GM19023 (cell line): ENCODE data around the gene ZNRF3.
"Not testable (repeated sequence)": the region's sequence is repeated elsewhere in the genome, so short reads cannot be mapped to it uniquely, and the experiment has no call there.

Experiments
- ATAC-seq: cut with Tn5 transposase; IDR thresholded peaks from one replicate; pipeline ENCODE4 v1.9.1; 2021; ENCODE audit warnings: mild to moderate bottlenecking, moderate library complexity; ENCODE audit not compliant: unreplicated experiment

Gene ZNRF3

DNA sequence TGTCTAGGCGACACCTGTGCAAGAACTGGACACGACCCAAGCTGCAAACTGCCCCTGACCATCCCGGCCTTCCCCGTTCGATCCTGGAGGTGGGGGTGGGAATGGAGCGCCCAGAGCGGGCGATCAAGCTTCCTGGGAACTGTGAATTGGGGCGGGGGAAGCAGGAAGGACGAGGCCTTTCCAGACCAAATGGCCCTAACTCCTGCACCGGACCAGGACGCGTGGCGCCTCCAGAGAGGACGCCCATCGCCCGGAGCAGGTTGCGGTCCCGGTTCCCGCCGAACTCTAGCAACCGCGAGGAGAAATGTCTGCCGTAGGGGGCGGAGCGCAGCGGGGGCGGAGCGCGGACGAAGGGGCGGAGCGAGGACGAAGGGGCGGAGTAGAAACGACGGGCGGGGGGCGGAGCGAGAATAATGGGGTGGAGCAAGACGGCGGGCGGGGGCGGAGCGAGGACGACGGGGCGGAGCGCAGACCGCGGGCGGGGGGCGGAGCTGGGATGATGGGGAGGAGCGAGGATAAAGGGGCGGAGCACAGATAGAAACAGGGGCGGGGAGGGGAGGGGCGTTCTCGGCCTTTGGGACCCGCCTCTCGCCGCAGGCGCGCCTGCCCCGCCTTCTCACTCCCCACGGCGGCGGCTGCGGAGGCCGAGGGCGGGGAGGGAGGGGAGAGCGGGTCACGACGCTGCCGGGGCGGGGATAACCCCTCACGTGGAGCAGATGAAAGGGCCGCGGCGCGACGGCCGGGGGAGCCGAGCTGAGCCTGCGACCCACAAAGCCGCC lies at the start of gene ZNRF3:
TSS of gene ZNRF3 (plus strand) at position 695 of the 779 bp plus-strand sequence. CDS start 195 bp downstream, outside the sequence.
- ATAC-seq = peak; percentile 60

DNA sequence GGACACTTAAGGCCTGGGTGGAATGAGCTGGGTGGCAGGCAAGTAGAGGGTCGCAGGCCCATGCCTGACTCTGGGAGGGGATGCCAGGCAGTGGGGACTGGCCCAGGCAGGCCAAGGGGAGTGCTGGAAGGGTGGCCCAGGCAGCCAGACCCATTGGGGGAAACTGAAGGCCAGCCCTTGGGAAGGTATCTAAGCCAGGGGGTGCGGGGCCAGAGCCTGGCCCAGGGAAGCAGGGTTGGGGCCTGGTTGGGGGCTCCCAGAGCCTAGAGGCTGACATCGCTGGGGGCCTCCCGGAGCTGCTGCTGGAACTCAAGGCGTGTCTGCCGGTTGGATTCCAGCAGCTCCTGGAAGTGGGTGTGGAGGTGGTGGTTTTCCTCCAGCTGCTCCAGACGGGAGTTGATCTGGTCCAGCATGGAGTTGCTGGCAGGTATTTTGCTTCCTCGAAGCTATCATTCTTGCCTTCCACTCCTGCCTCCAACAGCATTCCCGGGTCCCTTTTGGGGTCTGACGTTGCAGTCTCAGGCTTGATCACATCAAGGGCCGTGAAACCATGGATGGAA lies 47.7 kb upstream of the ZNRF3 start:
- ATAC-seq = no peak

DNA sequence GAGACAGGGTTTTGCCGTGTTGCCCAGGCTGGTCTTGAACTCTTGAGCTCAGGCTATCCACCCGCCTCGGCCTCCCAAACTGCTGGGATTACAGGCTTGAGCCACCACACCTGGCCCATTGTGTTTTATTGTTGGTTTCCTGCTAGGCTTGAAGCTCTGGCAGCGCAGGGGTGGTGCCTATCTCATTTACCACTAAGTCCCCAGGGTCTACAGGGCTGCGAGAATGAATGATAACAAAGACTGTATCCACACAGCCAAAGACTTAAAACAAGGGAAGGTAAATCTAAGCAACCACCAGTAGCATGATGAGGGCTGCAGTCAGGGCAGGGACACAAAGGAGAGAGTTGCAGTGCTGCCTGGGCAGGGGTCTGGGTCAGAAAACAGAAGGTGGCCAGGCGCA lies 45.7 kb upstream of the ZNRF3 start:
- no peak for ATAC-seq

DNA sequence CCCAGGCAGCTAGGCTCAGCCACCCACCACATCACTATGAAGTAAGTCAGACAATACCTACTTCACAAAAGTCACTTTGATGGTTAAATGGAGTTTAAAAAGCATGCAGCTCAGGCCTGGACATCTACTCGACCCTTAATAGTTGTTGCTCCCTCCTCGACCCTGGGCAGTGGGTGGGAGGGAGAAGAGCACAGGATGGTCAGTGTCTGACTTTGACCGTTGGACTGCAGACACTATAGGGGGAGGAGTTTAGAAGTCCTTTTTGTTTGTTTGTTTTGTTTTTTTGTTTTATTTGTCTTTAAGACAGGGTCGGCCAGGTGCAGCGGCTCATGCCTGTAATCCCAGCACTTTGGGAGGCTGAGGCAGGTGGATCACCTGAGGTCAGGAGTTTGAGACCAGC lies 44.4 kb upstream of the ZNRF3 start:
- ATAC-seq = no peak

DNA sequence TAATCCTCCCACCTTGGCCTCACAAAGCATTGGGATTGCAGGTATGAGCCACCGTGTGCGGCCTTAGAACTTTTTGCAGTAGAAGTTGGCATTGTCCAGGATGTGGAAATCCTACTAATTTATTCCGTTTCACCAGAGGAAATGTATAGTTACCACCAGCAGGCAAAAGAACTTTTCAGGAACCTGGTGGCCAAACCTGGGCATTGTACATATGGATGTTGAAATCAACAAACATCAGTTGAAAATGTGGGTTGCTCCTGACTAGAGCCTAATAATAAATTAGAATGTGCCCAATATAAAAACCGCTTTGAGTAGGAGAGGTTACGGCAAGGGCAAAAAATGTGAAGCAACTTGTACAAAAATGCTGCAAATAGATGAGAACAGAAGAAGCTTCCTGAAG lies 42.3 kb upstream of the ZNRF3 start:
- no peak for ATAC-seq

DNA sequence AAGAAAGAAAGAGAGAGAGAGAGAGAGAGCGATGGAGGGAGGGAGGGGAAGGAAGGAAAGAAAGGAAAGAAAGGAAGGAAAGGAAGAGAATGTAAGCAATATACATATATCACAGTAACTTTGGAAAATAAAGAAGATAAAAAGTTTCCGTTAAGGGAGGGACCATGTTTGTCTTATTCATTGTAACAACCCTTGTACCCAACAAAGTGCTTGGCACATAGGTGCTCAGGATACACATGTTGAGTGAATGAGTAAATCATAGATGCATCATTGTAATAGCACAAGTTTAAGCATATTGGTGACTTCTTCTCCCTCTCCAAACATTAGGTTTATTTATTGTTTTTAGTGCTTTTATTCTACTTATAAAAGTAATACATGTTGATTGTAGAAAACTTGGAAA lies 39.7 kb upstream of the ZNRF3 start:
- ATAC-seq = no peak

DNA sequence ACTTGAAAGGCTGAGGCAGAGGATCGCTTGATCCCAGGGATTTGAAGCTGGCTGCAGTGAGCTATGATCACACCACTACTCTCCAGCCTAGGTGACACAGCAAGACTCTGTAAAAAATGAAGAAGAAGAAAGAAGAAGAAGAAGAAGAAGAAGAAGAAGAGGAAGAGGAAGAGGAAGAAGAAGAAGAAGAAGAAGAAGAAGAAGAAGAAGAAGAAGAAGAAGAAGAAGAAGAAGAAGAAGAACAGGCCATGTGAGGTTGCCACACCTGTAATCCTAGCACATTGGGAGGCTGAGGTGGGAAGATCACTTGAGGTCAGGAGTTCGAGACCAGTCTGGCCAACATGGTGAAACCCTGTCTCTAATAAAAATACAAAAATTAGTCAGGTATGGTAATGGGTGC lies 39.1 kb upstream of the ZNRF3 start:
- ATAC-seq = not testable (repeated sequence)

DNA sequence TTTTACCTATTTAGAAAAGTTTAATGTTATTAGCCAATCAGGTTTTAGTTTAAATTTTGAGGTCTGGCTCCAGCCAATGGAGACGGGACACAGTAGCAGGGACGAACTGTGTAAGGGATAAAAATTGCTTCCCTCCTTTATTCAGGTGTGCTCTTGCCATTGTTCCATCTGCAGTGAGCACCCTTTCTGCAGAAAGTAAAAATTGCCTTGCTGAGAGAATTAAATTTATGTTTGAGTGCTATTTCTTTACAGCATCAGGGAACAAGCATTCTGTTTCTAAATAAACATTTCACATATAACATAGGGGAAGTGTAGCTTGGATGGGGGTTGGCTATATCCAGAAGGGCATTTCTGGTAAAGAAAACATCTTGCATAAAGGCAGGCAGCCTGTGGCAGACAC lies 36.4 kb upstream of the ZNRF3 start:
- ATAC-seq = no peak

DNA sequence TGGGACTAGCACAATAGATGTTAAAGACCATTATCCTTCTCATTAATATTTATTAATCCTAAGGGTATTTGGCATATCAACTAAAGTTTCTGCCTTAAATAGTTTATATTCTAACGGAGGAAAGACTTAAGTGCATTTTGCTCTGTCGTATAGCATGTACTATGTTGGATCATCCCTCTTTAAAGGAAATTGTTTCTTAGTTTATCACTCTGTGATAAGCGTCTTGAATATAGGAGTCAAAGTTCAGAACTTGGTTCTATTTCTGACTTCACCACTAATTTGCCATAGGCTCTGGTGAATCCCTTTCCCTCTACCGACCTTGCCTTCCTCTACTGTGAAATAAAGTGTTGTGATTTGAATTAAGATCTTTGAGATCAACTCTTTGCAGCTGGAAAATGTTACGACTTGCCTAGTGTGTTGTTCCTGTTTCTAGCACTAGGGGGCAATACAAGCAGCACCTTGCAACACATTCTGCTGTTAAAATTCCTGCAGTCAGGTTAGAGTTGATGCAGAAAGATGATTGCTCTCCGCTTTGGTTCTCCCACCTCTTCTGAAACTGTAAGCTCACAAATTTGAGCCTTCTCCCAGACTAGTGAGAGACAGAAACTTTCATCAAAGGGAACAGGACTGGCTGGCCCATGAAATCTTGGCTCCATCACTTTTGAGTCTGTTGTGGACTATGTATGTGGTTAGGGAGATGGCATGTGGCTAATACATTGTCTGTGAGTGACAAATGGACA lies 27.8 kb upstream of the ZNRF3 start:
- no peak for ATAC-seq

DNA sequence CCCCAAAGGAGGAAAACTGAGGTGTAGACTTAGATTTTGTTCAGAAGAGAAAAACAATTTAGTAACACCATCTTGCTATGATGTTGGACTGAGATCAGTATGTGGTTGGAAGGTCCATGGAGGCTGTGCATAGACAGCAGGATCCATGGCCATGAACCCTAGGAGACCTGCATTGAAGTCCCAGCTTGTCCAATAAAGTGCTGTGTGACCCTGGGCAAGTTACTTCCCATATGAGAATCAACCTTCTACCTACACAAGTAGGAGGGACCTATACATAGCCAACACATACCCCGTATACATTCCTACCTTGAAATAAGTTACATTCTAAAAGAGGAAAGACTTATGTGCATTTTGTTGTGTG lies 27.3 kb upstream of the ZNRF3 start:
- no peak for ATAC-seq

DNA sequence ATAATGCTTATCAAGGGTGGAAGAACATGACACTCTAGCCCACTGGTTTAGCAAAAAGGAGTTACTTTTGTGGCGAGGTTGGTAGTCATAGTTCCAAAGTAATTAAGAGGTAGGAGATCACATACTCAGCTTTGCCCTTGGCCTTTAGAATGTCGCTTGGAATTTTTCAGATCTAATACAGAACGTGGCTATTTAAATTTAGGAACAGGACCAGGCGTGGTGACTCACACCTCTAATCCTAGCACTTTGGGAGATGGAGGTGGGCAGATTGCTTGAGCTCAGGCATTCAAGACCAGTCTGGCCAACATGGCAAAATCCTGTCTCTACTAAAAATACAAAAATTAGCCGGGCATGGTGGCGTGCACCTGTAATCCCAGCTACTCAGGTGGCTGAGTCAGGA lies 26.1 kb upstream of the ZNRF3 start:
- ATAC-seq = no peak

DNA sequence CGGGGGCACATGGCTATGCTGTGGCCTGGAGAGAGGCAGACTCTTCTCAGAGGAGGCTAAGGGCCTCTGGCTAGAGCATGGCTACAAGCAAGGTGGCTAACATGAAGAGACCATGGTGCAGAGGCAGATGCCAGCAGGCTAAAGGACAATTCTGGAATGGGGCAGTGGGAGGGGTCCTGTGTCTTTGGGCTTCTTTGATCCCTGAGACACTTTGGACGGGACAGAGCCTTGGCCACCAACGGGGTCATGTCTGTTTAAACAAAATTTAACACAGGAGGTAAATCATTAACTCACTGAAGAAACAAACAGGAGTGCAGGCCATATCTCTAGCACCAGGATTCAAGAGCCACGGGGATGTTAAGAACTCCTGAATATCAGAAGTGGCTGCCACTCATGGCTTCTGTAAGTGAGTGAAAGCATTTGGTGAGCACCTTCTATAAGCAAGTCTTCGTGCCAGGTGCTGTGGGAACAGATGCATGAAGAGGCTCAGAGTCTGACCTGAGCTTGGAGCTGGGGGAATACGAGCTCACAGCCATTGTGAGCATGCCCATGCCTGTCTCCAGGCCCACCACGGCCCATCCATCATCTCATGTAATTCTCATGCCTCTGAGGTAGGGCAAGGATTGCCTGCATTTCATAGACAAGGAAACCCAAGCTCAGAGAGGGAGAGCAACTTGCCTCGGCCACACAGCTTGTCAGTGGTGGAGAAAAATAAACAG lies 18.3 kb upstream of the ZNRF3 start:
- ATAC-seq = no peak

DNA sequence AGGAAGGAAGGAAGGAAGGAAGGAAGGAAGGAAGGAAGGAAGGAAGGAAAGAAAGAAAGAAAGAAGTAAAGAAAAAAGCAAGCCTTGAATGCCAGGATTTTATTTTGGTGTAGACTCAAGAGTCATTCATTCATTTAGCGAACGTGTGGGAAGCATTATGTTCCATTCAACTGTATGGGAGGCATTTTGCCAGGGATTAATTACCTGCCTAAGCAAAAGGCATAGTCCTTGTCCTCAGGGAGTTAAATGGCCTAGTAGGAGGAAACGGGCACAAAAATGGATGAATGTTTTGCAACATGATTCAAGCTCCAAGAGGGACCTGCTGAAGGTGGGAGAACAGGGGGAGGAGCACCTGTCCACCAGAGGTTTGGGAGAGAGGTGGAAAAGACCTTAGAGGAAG lies 16.2 kb upstream of the ZNRF3 start:
- no peak for ATAC-seq

DNA sequence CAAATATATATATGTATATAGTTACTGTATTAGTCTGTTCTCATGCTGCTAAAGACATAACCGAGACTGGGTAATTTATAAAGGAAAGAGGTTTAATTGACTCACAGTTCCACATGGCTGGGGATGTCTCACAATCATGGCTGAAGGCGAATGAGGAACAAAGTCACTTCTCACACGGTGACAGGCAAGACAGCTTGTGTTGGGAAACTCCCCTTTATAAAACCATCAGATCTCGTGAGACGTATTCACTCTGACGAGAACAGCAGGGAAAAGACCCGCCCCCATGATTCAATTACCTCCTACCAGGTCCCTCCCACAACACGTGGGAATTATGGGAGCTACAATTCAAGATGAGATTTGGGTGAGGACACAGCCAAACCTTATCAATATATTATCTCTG lies 15.0 kb upstream of the ZNRF3 start:
- ATAC-seq = not testable (repeated sequence)

DNA sequence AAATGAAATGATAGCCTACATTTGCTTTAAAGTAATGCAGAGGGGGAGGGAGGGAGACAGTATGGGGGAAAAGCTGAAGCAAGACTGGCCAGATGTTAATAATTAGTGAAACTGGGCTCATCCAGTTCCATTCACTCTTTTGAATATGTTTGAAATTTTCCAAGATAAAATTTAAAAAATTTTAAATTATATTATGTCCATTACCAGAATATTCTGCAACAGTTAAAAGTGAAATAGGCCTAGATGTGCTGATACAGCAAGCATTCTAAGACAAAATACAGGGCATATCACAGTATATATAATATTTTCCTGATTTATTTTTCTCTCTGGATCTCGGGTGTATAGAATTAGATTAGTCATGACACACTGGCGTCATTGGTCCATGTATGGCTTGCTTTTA lies 13.6 kb upstream of the ZNRF3 start:
- ATAC-seq = no peak

DNA sequence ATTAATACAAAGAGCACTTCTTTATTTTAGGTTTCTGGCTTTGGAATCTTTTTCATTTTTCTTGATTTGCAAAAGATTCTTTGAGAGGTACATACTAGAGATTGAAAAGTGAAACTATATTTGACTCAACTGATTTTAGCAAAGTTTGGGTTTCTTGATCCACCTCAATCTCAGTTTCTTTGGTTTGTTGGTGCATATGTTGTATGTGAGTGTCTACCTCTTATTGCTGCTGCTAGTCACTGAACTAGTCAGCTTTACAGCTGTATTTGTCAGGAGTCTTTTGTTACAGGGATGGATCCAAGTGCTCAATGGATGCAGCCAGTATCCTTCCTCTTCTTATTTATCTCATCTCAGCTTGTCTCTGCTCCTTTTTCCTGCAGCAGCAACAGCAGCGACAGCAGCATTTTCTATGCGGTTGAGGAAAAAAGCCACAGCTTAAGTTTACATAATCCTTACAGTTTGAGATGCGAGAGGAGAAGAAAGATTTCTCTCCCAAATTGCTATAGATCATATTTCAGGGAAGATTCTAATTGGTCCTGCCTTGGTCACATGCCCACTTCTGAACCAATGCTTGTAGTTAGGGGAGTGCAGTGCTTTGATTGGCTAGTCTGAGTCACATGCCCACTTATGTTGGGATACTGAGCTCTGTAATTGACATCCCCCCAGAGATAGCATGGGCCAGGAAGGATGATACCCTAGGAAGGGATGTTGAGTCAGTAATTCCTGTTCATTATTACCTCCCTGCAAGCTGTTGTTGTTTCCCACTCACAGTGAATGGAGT lies 10.0 kb upstream of the ZNRF3 start:
- no peak for ATAC-seq

DNA sequence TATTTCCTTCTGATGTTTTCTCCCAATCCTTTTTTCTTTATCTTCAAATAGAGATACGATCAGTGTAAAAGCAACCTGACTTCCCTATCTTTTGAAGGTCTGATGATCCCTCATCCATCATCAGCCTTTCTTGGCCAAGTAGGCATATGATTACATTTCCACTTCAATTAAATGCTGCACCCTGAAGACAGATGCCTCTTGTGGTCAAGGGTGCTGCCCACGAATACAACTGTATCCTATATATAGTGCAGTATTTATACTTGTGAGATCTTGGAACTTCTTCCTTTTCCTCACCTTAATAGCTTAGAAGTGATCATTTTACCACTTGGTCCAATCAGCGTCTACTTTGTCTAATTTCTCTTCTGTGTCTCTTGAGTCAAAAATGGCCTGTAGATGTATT lies 9.3 kb upstream of the ZNRF3 start:
- ATAC-seq = no peak

DNA sequence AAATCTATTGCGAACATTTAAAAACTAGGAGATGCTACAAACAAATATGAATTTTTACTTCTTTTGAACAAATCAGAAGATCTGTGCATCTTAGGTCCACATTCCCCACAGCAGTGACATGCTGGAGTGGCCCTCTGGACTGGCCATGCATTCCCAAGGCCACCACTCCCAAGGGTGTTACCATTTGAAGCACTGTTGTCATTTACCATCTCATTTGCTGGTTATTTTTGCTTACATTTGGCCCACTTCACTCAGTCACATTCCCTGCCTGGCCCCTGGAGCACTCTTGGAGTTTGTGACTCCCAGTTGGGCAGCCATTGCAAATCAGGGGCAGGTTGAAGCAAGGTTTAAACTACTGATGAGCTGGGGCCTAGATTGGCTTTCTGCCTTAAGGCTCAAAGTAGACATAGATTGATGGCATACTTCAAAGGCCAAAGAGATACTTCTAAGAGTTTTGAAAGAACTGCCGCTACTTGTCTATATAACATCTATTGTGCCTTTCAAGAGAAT lies 8.5 kb upstream of the ZNRF3 start:
- no peak for ATAC-seq

DNA sequence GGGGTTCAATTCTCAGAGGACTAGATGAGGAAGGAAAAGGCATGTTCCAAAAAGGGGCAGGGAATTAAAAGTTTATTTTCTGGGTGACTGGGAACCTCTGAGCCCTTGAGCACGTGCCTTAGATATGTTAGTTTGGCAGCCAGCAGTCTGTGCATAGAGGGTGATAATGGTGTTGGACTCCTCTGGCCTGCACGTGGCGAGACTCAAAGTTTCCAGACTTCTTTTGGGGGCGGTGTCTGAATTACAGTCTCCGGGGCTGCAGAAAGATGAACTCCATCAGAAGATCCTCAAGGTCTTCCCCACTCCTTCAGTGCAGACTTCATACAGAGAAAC lies 861 bp upstream of the ZNRF3 start:
- ATAC-seq = no peak

DNA sequence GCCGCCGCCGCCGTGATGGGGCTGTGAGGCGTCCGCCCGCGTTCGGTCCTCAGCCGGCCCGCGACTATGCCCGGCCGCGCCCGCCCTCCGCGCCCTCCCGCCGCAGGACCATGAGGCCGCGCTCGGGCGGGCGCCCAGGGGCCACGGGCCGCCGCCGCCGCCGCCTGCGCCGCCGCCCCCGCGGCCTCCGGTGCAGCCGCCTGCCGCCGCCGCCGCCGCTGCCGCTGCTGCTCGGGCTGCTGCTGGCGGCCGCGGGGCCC lies 215 bp downstream of the ZNRF3 start:
- peak; percentile 23 for ATAC-seq
